HUES48 (cell line): ENCODE data around the gene TJP1.

Source experiments
- H3K27ac ChIP-seq: one replicate; pipeline ENCODE4 v1.7.0; 2013; ENCODE audit warnings: low read depth, low read length, inconsistent platforms
- H3K27me3 ChIP-seq: 2 replicates; pipeline ENCODE4 v1.6.1; 2013; ENCODE audit warnings: mild to moderate bottlenecking, low read length; ENCODE audit not compliant: control insufficient read depth, insufficient read depth
- H3K36me3 ChIP-seq: 2 replicates; pipeline ENCODE4 v1.6.1; 2013; ENCODE audit warnings: low read length; ENCODE audit not compliant: control insufficient read depth, insufficient read depth
- H3K4me1 ChIP-seq: 2 replicates; pipeline ENCODE4 v1.6.1; 2013; ENCODE audit warnings: mild to moderate bottlenecking, low read length; ENCODE audit not compliant: control insufficient read depth, insufficient read depth
- H3K4me3 ChIP-seq: 2 replicates; pipeline ENCODE4 v1.5.1; 2013; ENCODE audit warnings: mild to moderate bottlenecking, low read depth, low read length
- H3K9ac ChIP-seq: 2 replicates; pipeline ENCODE4 v1.6.1; 2013; ENCODE audit warnings: mild to moderate bottlenecking, low read depth, low read length, moderate library complexity
- H3K9me3 ChIP-seq: 2 replicates; pipeline ENCODE4 v1.6.1; 2013; ENCODE audit warnings: low read length; ENCODE audit not compliant: control insufficient read depth, insufficient read depth

The TJP1 gene

GRCh38 chr15:29838352-29839010 lies 16.2 kb upstream of the TJP1 start:
- Histone ChIP-seq H3K4me1 (no peaks in the 10 kb centered on the region), H3K27me3 (no peaks in the 10 kb centered on the region), H3K27ac (no peak overlapping the region), H3K4me3 (no peak overlapping the region), H3K9me3 (no peaks in the 10 kb centered on the region), H3K36me3 (no peaks in the 10 kb centered on the region), H3K9ac (no peak overlapping the region)

DNA sequence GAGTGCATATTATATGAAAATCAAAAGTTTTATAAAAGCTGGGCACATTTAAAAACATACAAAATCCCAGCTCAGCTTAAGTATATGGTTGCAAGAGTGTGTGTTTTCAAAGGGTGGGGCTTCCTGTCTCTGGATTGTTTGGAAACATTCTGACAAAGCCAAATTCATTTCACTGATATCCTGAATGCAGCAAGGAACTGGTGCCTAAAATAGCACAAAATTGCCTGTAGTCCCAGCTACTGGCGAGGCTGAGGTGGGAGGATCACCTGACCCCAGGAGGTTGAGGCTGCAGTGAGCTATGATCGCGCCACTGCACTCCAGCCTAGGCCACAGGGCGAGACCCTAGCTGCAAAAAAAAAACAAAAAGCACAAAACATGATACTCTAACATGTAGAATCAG lies 13.0 kb upstream of the TJP1 start:
- no peaks in the 10 kb centered on the region for H3K36me3 ChIP-seq
- no peaks in the 10 kb centered on the region for H3K4me1 ChIP-seq
- H3K9me3 ChIP-seq: no peaks in the 10 kb centered on the region
- no peak overlapping the region for H3K27ac ChIP-seq
- H3K9ac ChIP-seq: no peak overlapping the region
- H3K27me3 ChIP-seq: no peaks in the 10 kb centered on the region
- H3K4me3 ChIP-seq: no peak overlapping the region

- H3K9me3 ChIP-seq: no peaks in the 10 kb centered on the region
- no peaks in the 10 kb centered on the region for H3K27me3 ChIP-seq
Measured at GRCh38 chr15:29832709-29833108, 10.4 kb upstream of the TJP1 start.

DNA sequence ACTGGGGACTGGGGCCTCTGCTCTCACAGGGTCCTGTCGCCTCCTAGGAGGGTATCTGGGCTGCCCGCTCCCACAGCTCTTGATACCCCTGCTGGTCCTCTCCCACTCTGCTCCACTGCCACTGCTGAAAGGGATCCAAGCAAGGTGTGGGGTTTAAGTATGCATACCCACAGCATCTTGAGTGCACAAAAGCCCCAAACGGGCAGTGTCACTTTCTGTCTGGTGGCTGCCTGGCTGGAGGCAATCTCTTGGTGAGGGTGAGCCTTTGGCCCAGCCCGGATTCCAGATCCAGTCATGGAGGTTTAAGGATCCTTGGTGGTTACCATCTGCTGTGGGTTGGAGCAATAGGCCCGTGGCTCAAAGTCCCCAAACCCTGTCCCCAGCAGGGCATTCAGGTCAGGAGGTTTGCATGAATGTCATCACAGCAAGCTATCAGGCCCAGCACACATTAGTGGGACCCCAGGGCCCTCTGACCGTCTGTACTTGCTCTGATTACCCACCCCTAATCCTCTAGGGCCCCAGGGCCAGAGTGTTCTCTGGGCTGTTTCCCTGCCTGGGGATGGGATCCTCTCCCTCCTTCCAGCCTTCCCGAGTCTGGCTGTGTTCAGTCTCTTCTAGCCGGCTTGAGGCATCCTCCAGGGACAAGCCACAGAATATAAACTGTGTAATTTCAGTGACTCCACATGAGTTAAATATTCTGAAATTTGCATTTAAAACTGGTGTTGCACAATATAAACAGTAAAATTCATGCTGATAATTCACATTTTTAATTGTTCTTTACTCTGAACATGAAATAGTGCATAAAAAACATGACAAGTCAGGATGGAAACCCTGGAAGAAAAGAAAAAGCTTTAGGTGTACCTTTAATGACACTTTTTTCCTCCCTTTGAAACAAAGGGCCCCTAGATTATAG lies 4.9 kb upstream of the TJP1 start:
- Histone ChIP-seq H3K27me3 (peaks cover 7% of the 10 kb centered on the region), H3K9ac (no peak overlapping the region), H3K36me3 (no peaks in the 10 kb centered on the region), H3K9me3 (no peaks in the 10 kb centered on the region), H3K4me1 (no peaks in the 10 kb centered on the region; the same call in 1 of the 2 replicates), H3K4me3 (no peak overlapping the region), H3K27ac (no peak overlapping the region)

More at GRCh38 chr15:29832709-29833108, 10.4 kb upstream of the TJP1 start:
- no peak overlapping the region for H3K9ac ChIP-seq
- H3K4me3 ChIP-seq: no peak overlapping the region
- no peaks in the 10 kb centered on the region for H3K4me1 ChIP-seq
- no peaks in the 10 kb centered on the region for H3K36me3 ChIP-seq
- H3K27ac ChIP-seq: no peak overlapping the region

DNA sequence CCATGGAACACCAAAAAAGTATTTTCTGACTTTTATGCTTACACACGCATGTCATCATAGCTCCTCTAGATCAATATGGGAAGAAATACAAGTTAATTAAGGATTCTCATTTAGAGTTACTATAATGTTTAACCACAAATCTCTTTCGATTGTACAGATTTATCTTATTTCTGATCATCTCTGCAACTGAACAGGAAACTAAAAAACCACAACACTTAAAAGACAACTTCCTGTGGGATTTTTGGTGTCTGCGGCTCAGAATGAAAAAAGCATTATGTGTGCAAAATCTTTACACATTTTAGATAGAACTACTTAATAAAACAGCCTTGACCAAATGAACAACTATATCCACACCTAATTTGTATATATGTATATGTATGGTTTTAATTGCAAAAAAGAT lies 3.0 kb upstream of the TJP1 start:
- Histone ChIP-seq H3K9ac (no peak overlapping the region), H3K4me1 (peaks cover 5% of the 10 kb centered on the region; the same call in 1 of the 2 replicates), H3K27me3 (peaks cover 7% of the 10 kb centered on the region), H3K36me3 (no peaks in the 10 kb centered on the region), H3K4me3 (no peak overlapping the region), H3K9me3 (no peaks in the 10 kb centered on the region), H3K27ac (no peak overlapping the region)

DNA sequence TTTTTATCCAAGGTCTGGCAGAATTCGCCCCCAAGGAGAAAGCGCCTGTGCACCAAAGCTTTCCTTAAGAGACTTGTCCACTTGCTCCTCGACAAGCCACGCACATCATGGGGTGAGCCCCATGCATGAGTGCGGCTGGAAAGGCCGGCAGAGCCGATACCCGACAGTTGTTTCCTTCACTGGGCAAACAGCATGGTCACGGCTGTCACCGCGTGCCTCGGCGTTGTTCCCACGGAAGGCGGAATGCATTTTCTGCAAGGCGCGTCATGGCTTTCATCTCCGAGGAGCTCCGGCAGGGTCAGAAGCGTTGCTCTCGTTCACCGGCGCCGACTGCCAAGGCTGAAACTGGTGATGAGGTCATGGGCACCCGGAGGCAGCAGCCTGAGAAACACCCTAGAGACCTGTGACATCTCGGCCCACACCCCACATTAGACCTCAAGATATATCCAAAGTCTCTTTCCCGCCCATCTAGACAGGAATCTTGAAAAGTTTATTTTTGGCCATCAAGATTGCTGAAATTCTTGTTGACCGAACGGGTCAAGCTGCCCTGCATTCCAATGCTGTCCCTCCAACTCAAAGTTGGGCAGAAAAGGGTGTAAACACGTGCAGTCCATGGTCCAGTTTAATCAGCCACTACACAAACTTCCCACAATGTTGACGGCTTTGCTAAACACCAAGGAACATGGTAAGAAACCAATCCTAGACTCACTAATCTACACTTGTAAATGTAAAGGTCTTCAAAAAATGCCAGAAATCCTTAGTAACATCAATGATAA lies 604 bp upstream of the TJP1 start:
- Histone ChIP-seq H3K27me3 (peaks cover 7% of the 10 kb centered on the region), H3K4me3 (peak overlapping the region; percentile 85), H3K36me3 (no peaks in the 10 kb centered on the region), H3K9ac (peak overlapping the region; percentile 77), H3K4me1 (peaks cover 17% of the 10 kb centered on the region), H3K9me3 (no peaks in the 10 kb centered on the region), H3K27ac (peak overlapping the region; percentile 98)

DNA sequence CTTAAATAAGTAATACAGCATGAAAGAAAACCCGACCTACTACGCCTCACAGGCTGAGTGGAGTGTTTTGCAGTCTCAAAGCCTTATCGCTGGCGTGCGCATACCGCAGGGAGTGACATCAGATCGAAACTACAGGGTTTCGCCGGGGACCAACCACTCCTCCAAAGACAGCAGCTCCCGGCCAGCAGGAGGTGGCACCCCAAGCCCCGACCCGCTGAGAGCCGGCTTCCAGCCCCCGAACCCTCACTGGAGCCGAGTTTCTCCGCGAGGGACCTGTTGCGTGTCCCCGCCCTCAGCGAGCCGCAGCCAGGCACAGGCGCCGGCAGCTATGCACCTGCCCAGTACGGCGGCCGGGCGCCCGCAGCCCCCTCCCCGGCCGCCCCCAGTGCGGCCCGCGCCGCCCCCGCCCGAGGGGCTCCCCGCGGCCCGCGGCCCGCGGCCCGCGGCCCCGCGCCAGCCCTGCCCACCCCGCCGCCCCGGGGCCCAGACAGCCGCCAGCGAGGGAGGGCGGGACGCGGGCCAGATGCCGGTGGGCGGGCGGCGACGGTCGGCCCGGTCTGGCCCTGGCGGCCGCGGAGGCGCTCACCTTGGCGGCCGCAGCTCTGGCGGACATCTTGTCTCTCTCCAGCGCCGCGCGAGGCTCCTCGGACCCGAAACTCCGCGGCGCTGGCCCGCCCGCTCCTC lies 710 bp downstream of the TJP1 start:
- peak overlapping the region; percentile 85 for H3K4me3 ChIP-seq
- H3K36me3 ChIP-seq: no peaks in the 10 kb centered on the region
- peaks cover 17% of the 10 kb centered on the region for H3K4me1 ChIP-seq
- peak overlapping the region; percentile 96 for H3K9ac ChIP-seq
- peak overlapping the region; percentile 98 for H3K27ac ChIP-seq
- H3K27me3 ChIP-seq: peaks cover 7% of the 10 kb centered on the region
- no peaks in the 10 kb centered on the region for H3K9me3 ChIP-seq

DNA sequence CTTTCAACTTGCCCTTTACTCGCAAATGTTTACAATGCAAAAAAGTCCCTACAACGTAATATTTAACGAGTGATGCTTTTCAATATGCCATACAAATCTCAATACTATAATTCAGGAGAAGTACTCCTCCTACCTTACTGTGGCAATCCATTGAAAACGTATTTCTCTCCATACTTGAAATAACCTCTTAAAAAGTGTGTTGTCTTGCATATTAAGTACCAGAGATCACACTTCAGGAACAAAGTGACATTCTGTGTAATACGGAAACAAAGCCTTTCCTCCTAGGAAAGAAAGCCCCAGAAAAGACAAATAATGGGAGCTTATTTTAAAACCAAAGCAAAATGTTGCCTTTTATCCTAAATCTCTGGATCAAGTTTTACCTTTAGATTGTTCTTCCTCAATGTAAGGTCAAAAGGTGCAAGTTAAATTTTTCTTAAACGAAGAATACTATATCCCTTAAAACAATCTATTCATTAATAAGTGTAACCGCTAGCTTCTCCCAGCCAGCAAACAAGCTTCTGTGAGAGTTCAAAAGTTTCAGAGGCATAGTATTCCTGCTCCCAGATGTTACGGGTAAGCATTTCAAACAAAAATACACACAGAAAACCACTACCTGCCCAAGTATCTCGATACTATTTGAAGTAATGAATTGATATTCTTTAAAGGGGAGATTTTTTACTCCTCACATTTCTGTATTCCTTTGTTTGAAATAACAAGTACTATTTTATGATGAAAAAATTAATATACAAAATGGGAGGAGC lies 1.7 kb downstream of the TJP1 start:
- peak overlapping the region; percentile 96 for H3K9ac ChIP-seq
- H3K36me3 ChIP-seq: no peaks in the 10 kb centered on the region
- peak overlapping the region; percentile 98 for H3K27ac ChIP-seq
- H3K27me3 ChIP-seq: peaks cover 7% of the 10 kb centered on the region
- H3K4me1 ChIP-seq: peaks cover 26% of the 10 kb centered on the region
- no peaks in the 10 kb centered on the region for H3K9me3 ChIP-seq
- H3K4me3 ChIP-seq: peak overlapping the region; percentile 85

- Histone ChIP-seq H3K4me3 (peak overlapping the region; percentile 85), H3K9ac (0 out of 2 replicates have a peak overlapping the region, but pooled peaks have one; percentile 96), H3K36me3 (no peaks in the 10 kb centered on the region), H3K4me1 (peaks cover 32% of the 10 kb centered on the region), H3K9me3 (no peaks in the 10 kb centered on the region), H3K27me3 (peaks cover 7% of the 10 kb centered on the region), H3K27ac (peak overlapping the region; percentile 98)
Measured at GRCh38 chr15:29819979-29820378, 2.3 kb downstream of the TJP1 start.

DNA sequence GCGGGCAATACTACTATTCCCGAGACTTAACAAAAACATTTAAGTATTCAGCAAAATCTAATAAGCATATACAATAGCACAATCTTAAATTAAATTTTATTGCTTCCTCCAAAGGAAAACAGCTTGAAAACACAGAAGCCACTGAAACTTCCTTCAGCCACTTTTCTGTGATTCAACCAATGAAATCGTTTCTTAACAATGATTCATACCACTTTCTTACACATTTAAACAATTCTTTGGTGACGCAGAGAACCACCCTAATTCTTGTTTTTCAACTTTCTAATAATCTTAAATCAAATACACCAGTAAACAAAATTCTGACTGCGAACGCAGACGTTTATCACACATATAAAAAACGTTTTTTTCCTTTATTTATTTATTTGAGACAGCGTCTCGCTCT lies 4.1 kb downstream of the TJP1 start:
- Histone ChIP-seq H3K9ac (no peak overlapping the region), H3K36me3 (no peaks in the 10 kb centered on the region), H3K27ac (no peak overlapping the region), H3K4me3 (no peak overlapping the region), H3K27me3 (peaks cover 3% of the 10 kb centered on the region; the same call in 1 of the 2 replicates), H3K9me3 (no peaks in the 10 kb centered on the region), H3K4me1 (peaks cover 50% of the 10 kb centered on the region)
